ENCODE data around the gene FAM209A.

DNA sequence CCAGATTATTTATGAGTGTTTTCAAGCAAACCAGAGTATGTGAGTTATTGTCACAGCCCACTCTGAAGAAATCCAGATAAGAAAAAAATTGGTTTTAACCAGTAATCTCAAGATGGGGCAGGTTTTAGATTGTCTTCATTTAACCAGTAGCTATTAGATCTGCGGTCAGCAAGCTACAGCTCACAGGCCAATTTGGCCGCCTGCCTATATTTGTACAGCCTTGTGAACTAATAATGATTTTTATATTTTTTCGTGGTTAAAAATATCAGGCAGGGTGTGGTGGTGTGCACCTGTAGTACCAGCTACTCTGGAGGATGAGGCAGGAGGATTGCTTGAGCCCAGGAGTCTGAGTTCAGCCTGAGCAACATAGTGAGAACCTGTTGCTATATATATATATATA, 13.5 kb downstream of the FAM209A start:
- TF ChIP-seq MYC (IDR thresholded peaks at IDR 0.05; ENCODE audit: borderline replicate concordance, low read length) (no peak), RAD21 (conservative IDR thresholded peaks at IDR 0.05 in 1 of 2, IDR thresholded peaks at IDR 0.05 in 1 of 2) (no peak), JUN (IDR thresholded peaks at IDR 0.05) (no peak), ZNF302 (CRISPR knock-in tag; IDR thresholded peaks at IDR 0.05) (no peak), EHMT2 (IDR thresholded peaks at IDR 0.05; ENCODE audit: low read depth) (no peak), KDM1A (IDR thresholded peaks at IDR 0.05; ENCODE audit: low read depth) (no peak), MAZ (IDR thresholded peaks at IDR 0.05; ENCODE audit: borderline replicate concordance, low read depth, low read length) (no peak), CHD2 (IDR thresholded peaks at IDR 0.05; ENCODE audit: low read length, partially characterized antibody) (no peak), CEBPB (IDR thresholded peaks at IDR 0.05) (no peak), RFX5 (IDR thresholded peaks at IDR 0.05) (no peak), RCOR1 (IDR thresholded peaks at IDR 0.05; ENCODE audit: low read depth, low read length) (no peak)
- TF ChIP-seq, protein P1, sequence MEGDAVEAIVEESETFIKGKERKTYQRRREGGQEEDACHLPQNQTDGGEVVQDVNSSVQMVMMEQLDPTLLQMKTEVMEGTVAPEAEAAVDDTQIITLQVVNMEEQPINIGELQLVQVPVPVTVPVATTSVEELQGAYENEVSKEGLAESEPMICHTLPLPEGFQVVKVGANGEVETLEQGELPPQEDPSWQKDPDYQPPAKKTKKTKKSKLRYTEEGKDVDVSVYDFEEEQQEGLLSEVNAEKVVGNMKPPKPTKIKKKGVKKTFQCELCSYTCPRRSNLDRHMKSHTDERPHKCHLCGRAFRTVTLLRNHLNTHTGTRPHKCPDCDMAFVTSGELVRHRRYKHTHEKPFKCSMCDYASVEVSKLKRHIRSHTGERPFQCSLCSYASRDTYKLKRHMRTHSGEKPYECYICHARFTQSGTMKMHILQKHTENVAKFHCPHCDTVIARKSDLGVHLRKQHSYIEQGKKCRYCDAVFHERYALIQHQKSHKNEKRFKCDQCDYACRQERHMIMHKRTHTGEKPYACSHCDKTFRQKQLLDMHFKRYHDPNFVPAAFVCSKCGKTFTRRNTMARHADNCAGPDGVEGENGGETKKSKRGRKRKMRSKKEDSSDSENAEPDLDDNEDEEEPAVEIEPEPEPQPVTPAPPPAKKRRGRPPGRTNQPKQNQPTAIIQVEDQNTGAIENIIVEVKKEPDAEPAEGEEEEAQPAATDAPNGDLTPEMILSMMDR (IDR thresholded peaks at IDR 0.05) = no peak
- TF ChIP-seq, protein P2, sequence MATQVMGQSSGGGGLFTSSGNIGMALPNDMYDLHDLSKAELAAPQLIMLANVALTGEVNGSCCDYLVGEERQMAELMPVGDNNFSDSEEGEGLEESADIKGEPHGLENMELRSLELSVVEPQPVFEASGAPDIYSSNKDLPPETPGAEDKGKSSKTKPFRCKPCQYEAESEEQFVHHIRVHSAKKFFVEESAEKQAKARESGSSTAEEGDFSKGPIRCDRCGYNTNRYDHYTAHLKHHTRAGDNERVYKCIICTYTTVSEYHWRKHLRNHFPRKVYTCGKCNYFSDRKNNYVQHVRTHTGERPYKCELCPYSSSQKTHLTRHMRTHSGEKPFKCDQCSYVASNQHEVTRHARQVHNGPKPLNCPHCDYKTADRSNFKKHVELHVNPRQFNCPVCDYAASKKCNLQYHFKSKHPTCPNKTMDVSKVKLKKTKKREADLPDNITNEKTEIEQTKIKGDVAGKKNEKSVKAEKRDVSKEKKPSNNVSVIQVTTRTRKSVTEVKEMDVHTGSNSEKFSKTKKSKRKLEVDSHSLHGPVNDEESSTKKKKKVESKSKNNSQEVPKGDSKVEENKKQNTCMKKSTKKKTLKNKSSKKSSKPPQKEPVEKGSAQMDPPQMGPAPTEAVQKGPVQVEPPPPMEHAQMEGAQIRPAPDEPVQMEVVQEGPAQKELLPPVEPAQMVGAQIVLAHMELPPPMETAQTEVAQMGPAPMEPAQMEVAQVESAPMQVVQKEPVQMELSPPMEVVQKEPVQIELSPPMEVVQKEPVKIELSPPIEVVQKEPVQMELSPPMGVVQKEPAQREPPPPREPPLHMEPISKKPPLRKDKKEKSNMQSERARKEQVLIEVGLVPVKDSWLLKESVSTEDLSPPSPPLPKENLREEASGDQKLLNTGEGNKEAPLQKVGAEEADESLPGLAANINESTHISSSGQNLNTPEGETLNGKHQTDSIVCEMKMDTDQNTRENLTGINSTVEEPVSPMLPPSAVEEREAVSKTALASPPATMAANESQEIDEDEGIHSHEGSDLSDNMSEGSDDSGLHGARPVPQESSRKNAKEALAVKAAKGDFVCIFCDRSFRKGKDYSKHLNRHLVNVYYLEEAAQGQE (IDR thresholded peaks at IDR 0.05) = no peak
- TF ChIP-seq, protein P3, sequence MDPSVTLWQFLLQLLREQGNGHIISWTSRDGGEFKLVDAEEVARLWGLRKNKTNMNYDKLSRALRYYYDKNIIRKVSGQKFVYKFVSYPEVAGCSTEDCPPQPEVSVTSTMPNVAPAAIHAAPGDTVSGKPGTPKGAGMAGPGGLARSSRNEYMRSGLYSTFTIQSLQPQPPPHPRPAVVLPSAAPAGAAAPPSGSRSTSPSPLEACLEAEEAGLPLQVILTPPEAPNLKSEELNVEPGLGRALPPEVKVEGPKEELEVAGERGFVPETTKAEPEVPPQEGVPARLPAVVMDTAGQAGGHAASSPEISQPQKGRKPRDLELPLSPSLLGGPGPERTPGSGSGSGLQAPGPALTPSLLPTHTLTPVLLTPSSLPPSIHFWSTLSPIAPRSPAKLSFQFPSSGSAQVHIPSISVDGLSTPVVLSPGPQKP (IDR thresholded peaks at IDR 0.05; ENCODE audit: low read depth, low read length) = no peak
